Ovary (tissue), 3 donors: ENCODE measurements around the gene RPS27L.

Source experiments
- EP300 ChIP-seq: sonication (generic); formaldehyde crosslinking; IDR thresholded peaks from one replicate; pipeline ENCODE4 v1.6.1; 2017; ENCODE audit warnings: antibody characterized with exemption
- POLR2A ChIP-seq: fragments of 450-650 bp; IDR thresholded peaks from one replicate; pipeline ENCODE4 v1.6.1; 2017; ENCODE audit warnings: antibody characterized with exemption, mild to moderate bottlenecking, moderate library complexity
- TF ChIP-seq, protein P1 (sequence below), 3 donors: fragments of 450-650 bp in 2 of 3; fragments of 200-600 bp in 1 of 3; IDR thresholded peaks; one replicate each; pipeline versions ENCODE4 v1.5.1 to v1.8.0; 2016 to 2022; ENCODE audit warnings: antibody characterized with exemption in 3 of 3, mild to moderate bottlenecking in 1 of 3
- donor health status: DM: no; HTN: no; CAD: no.

DNA sequence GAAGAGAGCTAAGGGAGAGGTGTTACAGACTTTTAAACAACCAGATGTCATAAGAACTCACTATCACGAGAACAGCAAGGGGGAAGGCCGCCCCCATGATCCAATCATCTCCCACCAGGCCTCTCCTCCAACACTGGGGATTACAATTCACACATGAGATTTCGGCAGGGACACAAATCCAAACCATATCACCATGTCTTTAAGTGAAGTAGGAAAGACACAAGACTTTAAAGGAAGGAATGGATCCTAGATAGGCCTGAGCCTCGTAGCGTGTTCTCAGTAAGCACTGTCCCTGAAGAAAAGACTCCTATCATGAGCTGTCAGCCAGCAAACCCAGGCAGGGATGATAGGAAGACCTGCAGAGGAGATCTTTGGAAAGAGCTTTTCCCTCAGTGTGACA is 15.1 kb upstream of the RPS27L start:
- TF ChIP-seq, protein P1, sequence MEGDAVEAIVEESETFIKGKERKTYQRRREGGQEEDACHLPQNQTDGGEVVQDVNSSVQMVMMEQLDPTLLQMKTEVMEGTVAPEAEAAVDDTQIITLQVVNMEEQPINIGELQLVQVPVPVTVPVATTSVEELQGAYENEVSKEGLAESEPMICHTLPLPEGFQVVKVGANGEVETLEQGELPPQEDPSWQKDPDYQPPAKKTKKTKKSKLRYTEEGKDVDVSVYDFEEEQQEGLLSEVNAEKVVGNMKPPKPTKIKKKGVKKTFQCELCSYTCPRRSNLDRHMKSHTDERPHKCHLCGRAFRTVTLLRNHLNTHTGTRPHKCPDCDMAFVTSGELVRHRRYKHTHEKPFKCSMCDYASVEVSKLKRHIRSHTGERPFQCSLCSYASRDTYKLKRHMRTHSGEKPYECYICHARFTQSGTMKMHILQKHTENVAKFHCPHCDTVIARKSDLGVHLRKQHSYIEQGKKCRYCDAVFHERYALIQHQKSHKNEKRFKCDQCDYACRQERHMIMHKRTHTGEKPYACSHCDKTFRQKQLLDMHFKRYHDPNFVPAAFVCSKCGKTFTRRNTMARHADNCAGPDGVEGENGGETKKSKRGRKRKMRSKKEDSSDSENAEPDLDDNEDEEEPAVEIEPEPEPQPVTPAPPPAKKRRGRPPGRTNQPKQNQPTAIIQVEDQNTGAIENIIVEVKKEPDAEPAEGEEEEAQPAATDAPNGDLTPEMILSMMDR (IDR thresholded peaks at IDR 0.05): no peak
- TF ChIP-seq POLR2A: no peak
- TF ChIP-seq EP300: no peak
